HEK293T (cell line): ENCODE measurements around the gene FAXDC2.

Source experiments
- BHLHE40 ChIP-seq: fragments of 450-650 bp; IDR thresholded peaks from 2 replicates; pipeline ENCODE4 v1.6.1; 2016; ENCODE audit warnings: mild to moderate bottlenecking, moderate library complexity, borderline replicate concordance
- FOXM1 ChIP-seq: fragments of 450-650 bp; IDR thresholded peaks from 2 replicates; pipeline ENCODE4 v1.6.1; 2017; ENCODE audit warnings: mild to moderate bottlenecking, borderline replicate concordance
- HDGF ChIP-seq: fragments of 450-650 bp; IDR thresholded peaks from 2 replicates; pipeline ENCODE4 v1.6.1; 2017; ENCODE audit warnings: antibody characterized with exemption, borderline replicate concordance
- LEF1 ChIP-seq: fragments of 450-650 bp; IDR thresholded peaks from 2 replicates; pipeline ENCODE4 v1.6.1; 2017; ENCODE audit warnings: mild to moderate bottlenecking, borderline replicate concordance
- SP1 ChIP-seq: fragments of 450-650 bp; IDR thresholded peaks from 2 replicates; pipeline ENCODE4 v1.6.1; 2017
- TARDBP ChIP-seq: fragments of 450-650 bp; IDR thresholded peaks from 2 replicates; pipeline ENCODE4 v1.6.1; 2016

- no peak for TF ChIP-seq SP1
- no peak for TF ChIP-seq HDGF
- no peak for TF ChIP-seq BHLHE40
- no peak for TF ChIP-seq TARDBP
- no peak for TF ChIP-seq LEF1
- TF ChIP-seq FOXM1: no peak
Measured at GRCh38 chr5:154834053-154834452, 16.4 kb downstream of the FAXDC2 start.
